Activated CD8-positive, alpha-beta memory T cell treated with anti-CD3 and anti-CD28 coated beads, Interleukin-2, amount 50 U/mL, for 48 hours (primary cell): ENCODE data around the gene AGAP4.
"Not testable (repeated sequence)": the region's sequence is repeated elsewhere in the genome, so short reads cannot be mapped to it uniquely, and the experiment has no call there.

ENCODE experiments used
- DNase-seq: peaks from one replicate; pipeline ENCODE4 v3.0.0-alpha.2; 2020

Gene AGAP4

GRCh38 chr10:45790694-45791426 is 56.4 kb downstream of the AGAP4 start:
- DNase-seq = not testable (repeated sequence)

GRCh38 chr10:45789991-45790390 is 57.3 kb downstream of the AGAP4 start:
- DNase-seq = not testable (repeated sequence)

GRCh38 chr10:45787212-45787741 is 60.0 kb downstream of the AGAP4 start:
- not testable (repeated sequence) for DNase-seq

GRCh38 chr10:45786217-45786616 is 61.1 kb downstream of the AGAP4 start:
- not testable (repeated sequence) for DNase-seq
